SKM-1 (cell line): ENCODE results near the gene IREB2.
"Not testable (repeated sequence)": the region's sequence is repeated elsewhere in the genome, so short reads cannot be mapped to it uniquely, and the experiment has no call there.

Experiments
- DNase-seq: peaks from one replicate; lab custom pipeline; 2025; ENCODE audit not compliant: unreplicated experiment; lab: John Stamatoyannopoulos, UW

The IREB2 gene

GRCh38 chr15:78437762-78438618, at the start of gene IREB2:
Gene IREB2 (plus strand): TSS chr15:78438216. CDS start chr15:78438338, 122 bp downstream.
- DNase-seq = peak; percentile 97

GRCh38 chr15:78388865-78389264, 49.2 kb upstream of the IREB2 start:
- DNase-seq = no peak

- no peak for DNase-seq
Observed at GRCh38 chr15:78389322-78389721, 48.7 kb upstream of the IREB2 start.

GRCh38 chr15:78389738-78390137, 48.3 kb upstream of the IREB2 start:
- no peak for DNase-seq

- no peak for DNase-seq
Observed at GRCh38 chr15:78390242-78390641, 47.8 kb upstream of the IREB2 start.

- DNase-seq = no peak
Observed at GRCh38 chr15:78390826-78391225, 47.2 kb upstream of the IREB2 start.

GRCh38 chr15:78391781-78392180, 46.2 kb upstream of the IREB2 start:
- DNase-seq = no peak

- no peak for DNase-seq
Observed at GRCh38 chr15:78392430-78392829, 45.6 kb upstream of the IREB2 start.

GRCh38 chr15:78393137-78393536, 44.9 kb upstream of the IREB2 start:
- DNase-seq = no peak

GRCh38 chr15:78394026-78394425, 44.0 kb upstream of the IREB2 start:
- no peak for DNase-seq

GRCh38 chr15:78394981-78395616, 42.9 kb upstream of the IREB2 start:
- no peak for DNase-seq

- no peak for DNase-seq
Observed at GRCh38 chr15:78396186-78396814, 41.7 kb upstream of the IREB2 start.

- no peak for DNase-seq
Observed at GRCh38 chr15:78396976-78397375, 41.0 kb upstream of the IREB2 start.

- DNase-seq = no peak
Observed at GRCh38 chr15:78397382-78397781, 40.6 kb upstream of the IREB2 start.

- no peak for DNase-seq
Observed at GRCh38 chr15:78398076-78398825, 39.8 kb upstream of the IREB2 start.

GRCh38 chr15:78399091-78399490, 38.9 kb upstream of the IREB2 start:
- peak; percentile 89 for DNase-seq

GRCh38 chr15:78402061-78402610, 35.9 kb upstream of the IREB2 start:
- DNase-seq = no peak

GRCh38 chr15:78404125-78404524, 33.9 kb upstream of the IREB2 start:
- DNase-seq = no peak

GRCh38 chr15:78404796-78405195, 33.2 kb upstream of the IREB2 start:
- not testable (repeated sequence) for DNase-seq

- no peak for DNase-seq
Observed at GRCh38 chr15:78405336-78405924, 32.6 kb upstream of the IREB2 start.
